NCI-H1105 treated with DMSO at 0.1 percent for 48 hours (cell line): ENCODE results near the gene KIRREL1.

Experiments
- DNase-seq: peaks from one replicate; lab custom pipeline; 2025; lab: John Stamatoyannopoulos, UW

Gene KIRREL1

GRCh38 chr1:158071138-158071537, 77.7 kb downstream of the KIRREL1 start:
- DNase-seq = no peak

DNA sequence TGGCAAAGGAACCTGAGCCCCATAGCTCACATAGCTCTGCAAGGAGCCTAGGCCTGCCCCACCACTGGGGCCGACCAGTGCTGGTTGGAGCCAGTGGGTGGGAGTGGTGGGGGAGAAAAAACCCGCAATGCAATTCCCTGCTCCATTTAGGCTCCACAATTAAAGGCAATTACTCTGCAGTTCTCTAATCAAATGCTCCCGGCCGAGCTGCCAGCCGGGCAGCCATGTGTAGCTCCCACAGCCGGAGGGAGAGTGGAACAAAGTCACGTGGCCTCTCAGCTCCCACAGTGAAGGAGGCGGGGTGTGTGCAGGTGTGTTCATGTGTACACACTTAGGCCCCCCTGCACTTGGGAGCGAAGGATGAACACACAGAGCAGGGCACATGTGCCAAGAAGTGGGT, 81.6 kb downstream of the KIRREL1 start:
- peak; percentile 33 for DNase-seq

DNA sequence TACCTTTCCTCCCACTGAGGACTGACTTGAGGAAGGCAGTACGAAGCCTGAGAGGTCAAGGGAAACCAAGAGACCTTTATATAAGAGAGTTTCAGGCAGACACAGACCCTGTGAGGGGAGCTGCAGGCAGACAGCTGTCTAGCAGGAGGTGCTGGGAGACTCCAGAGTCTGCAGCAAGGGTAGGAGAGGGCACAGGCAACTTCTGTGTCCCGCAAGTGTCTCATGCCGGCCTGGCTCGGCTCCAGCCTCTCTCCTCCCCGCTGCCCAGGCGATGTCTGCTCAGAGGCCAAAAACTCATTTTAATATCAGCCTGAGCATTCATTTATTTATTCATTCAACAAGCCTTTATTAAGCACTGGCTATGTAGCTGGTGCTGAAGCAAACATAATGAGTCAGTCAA, 83.0 kb downstream of the KIRREL1 start:
- DNase-seq = no peak

- no peak for DNase-seq
These were observed 84.2 kb downstream of the KIRREL1 start for GRCh38 chr1:158077411-158078256.

- DNase-seq = no peak
These were observed 85.2 kb downstream of the KIRREL1 start for GRCh38 chr1:158078569-158079080.

DNA sequence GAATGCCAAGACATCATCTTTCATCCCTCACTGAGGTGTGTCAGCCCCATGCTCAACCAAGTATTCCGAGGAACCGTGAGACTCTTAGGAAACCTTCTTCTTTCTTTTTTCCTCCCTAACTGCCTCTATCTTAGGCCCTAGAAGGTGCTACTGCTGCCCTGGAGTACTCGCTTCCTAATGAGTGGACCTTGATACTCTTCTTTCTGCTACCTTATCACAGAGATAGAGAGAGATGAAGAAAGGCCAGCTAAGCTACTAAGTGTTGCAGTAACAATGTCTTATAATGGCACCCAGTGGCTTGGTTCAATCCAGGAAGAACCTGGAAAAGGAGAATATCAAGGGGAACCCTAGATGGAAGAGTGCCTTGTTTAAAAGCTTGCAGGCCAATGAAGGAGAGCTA, 86.6 kb downstream of the KIRREL1 start:
- no peak for DNase-seq

DNA sequence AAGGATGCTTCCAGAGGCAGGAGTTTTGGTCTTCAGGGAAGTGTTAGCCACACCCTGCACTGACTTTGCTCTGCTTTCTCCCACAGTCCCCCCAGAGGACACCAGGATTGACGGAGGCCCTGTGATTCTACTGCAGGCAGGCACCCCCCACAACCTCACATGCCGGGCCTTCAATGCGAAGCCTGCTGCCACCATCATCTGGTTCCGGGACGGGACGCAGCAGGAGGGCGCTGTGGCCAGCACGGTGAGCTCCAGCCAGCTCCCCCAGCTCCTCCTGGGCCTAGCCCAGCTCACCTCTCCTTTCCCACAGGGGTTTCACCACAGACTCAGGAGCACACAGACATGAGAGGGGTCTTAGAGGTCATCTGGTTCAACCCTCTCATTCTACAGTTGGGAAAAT, 90.9 kb downstream of the KIRREL1 start:
- no peak for DNase-seq

DNA sequence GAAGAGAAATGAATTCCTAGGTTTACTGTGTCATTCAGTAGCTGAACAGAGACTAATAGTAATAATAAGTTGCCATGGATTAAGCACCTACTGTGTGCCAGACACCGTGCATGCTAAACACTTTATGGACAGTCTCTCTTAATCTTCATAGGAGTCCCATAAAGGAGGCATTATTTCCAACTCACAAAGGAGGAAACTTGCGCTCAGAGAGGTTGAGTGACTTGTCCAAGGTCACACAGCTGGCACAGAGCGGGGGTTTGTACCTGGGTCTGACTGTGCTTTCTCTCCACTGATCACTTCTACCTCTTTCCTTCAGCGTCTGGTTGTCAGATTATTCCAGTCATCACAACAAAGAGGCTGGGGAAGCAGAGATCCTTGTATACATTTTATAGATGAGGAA, 91.3 kb downstream of the KIRREL1 start:
- no peak for DNase-seq

DNA sequence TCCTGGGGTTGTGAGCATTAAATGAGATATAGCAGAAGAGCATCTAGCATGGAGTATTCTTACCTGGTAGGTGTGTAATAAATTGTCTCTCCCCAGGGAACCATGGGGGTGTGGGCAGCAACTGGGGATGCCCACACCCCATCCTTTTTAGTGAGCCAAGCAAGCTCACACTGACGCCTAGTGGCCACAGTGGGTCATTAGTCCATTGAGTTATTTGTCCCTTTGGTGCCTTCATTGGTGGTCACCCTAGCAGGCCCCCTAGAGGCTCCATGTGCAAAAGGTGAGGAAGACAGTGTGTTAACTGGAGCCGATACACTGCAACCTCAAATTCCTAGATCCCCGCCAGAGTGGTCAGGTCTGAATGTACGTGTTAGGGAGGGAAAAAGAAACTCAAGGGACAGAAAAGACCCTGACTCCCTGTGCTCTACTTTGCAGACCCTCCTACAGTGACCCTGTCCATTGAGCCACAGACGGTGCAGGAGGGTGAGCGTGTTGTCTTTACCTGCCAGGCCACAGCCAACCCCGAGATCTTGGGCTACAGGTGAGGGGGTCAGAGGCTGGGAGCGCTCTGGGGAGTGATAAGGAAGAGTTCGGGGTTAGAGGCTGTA, 94.0 kb downstream of the KIRREL1 start:
- DNase-seq = peak; percentile 53

GRCh38 chr1:158089476-158089875, 96.0 kb downstream of the KIRREL1 start:
- no peak for DNase-seq

DNA sequence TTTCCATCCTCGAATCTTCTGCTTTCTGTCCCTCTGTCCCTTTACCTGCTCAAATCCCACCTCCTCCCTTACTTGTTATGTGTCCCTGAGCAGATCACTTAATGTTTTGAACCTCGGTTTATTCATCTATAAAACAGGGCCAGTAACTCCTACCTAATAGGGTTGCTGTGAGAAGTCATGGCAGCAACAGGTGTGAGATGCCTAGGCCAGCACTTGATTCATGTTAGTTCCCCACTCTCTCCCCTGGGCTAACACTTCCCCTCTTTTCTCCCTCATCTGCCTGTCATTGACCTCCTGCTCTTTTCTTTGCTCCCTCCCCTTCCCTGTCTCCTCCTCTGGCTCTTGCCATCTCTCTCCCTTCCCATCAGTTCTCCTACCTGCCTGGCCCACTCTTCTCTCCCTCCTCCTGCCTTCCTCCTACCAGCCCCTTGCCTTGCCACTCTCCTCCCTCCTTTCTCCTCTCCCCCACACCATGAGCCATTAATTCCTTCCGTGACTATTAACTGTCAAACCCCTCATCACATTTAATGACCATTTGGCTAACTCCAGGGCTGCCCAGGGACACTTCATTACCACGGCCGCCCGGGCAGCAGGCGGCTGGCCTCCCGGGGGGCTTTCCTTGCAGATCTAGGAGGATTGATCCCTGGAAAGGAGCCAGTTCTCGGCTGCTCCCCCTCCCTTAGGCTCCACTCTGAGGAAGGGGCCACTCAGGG, 96.6 kb downstream of the KIRREL1 start:
- no peak for DNase-seq

DNA sequence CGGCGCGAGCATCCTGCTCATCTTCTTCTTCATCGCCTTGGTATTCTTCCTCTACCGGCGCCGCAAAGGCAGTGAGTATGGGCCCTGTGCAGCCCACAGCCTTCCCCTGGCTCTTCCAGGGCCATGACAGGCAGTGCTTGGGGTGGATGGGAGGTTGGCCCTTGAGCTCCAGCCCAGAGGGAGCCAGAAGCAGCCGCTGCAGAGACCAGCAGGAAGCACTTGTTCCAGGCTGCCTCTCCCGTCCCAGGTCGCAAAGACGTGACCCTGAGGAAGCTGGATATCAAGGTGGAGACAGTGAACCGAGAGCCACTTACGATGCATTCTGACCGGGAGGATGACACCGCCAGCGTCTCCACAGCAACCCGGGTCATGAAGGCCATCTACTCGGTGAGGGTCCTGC, 99.9 kb downstream of the KIRREL1 start:
- no peak for DNase-seq

- DNase-seq = no peak
These were observed 101.1 kb downstream of the KIRREL1 start for GRCh38 chr1:158094571-158094970.

DNA sequence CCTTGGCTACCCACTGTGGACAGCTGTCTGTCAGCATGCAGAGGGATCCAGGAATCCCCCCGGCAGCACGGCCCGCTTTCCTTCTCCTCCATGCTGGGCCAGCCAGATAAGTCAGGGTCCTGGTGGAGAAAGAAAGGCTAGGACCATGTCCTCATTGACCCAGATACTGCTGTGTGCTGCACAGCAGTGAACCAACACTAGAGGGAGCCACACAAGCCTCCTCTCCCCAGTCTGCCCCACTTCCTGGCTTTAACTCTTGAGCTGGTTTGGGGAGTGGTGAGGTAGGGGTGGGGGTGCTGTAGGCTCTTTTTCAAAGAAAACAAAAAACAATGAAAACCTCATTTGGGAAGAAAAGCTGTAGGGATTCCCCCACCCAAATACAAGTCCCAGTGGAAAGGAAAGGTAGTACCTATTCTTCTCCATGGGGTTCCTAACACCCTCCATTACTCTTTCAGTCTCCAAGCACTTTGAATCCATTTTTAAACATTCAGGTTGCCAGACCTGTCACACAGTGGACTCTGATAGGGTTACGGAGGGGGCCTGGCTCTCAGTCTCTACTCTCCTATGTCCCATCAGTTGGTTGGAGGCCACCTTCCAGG, 102.4 kb downstream of the KIRREL1 start:
- DNase-seq = no peak

DNA sequence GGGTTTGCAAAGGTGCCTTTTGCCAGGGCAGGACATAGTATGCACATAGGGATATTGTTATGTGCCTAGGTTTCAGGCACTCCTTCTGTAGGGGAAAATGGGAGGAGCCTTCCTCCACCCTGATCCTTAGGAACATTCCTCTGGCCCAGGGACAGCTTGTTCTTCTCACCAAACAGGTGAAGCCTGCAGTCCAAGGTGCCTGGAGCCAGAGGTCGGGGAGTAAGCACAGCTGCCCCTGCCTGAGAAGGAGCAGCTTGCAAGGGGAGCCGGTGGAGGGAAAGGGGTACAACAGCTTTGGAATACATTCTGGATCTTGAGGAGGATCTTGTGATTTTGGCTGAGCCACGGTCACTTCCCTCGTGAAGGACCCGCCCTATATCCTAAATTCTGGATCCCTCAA, 104.8 kb downstream of the KIRREL1 start:
- no peak for DNase-seq

GRCh38 chr1:158099185-158099584, 105.7 kb downstream of the KIRREL1 start:
- no peak for DNase-seq

DNA sequence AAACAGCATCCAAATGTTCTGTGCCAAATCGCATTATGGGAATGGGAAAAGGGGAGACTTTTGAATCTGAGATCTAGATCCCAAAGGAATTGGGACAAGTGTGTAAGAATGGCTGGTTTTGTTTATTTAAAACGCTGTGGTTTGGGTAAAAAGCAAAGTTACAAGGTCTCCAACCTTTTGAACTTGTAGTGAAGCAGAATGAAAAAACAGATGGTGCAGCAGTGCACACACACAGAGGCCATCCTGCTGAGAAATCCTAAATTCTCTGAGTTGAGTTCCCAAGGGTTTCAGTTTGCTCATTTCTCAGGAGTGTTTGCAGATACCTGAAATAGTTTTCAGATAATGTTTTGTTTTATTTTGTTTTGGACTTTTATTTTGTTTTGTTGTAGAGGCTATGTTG, 107.1 kb downstream of the KIRREL1 start:
- no peak for DNase-seq

- DNase-seq = no peak
These were observed 108.0 kb downstream of the KIRREL1 start for GRCh38 chr1:158101455-158101854.

GRCh38 chr1:158101927-158102326, 108.5 kb downstream of the KIRREL1 start:
- no peak for DNase-seq

- DNase-seq = no peak
These were observed 109.6 kb downstream of the KIRREL1 start for GRCh38 chr1:158102881-158103674.

GRCh38 chr1:158103861-158104522, 110.5 kb downstream of the KIRREL1 start:
- DNase-seq = no peak
